C4-2B (cell line): ENCODE data around the gene NWD2.
"Not testable (repeated sequence)": the region's sequence is repeated elsewhere in the genome, so short reads cannot be mapped to it uniquely, and the experiment has no call there.

Experiments
- H3K27ac ChIP-seq: fragments of 450-650 bp; 2 replicates; pipeline ENCODE4 v1.5.1; 2017
- ZFX ChIP-seq: fragments of 450-650 bp; IDR thresholded peaks from 2 replicates; pipeline ENCODE4 v1.6.1; 2017
- TF ChIP-seq, protein P1 (sequence below): fragments of 450-650 bp; conservative IDR thresholded peaks from 2 replicates; pipeline ENCODE4 v1.5.1; 2017; ENCODE audit warnings: mild to moderate bottlenecking

NWD2 gene

GRCh38 chr4:37392521-37393255, 148.1 kb downstream of the NWD2 start:
- no peak for TF ChIP-seq ZFX
- TF ChIP-seq, protein P1, sequence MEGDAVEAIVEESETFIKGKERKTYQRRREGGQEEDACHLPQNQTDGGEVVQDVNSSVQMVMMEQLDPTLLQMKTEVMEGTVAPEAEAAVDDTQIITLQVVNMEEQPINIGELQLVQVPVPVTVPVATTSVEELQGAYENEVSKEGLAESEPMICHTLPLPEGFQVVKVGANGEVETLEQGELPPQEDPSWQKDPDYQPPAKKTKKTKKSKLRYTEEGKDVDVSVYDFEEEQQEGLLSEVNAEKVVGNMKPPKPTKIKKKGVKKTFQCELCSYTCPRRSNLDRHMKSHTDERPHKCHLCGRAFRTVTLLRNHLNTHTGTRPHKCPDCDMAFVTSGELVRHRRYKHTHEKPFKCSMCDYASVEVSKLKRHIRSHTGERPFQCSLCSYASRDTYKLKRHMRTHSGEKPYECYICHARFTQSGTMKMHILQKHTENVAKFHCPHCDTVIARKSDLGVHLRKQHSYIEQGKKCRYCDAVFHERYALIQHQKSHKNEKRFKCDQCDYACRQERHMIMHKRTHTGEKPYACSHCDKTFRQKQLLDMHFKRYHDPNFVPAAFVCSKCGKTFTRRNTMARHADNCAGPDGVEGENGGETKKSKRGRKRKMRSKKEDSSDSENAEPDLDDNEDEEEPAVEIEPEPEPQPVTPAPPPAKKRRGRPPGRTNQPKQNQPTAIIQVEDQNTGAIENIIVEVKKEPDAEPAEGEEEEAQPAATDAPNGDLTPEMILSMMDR = no peak

GRCh38 chr4:37393321-37393720, 148.8 kb downstream of the NWD2 start:
- no peak for TF ChIP-seq ZFX
- TF ChIP-seq, protein P1 = no peak

More at GRCh38 chr4:37392521-37393255, 148.1 kb downstream of the NWD2 start:
- H3K27ac ChIP-seq = no peak overlapping the region

DNA sequence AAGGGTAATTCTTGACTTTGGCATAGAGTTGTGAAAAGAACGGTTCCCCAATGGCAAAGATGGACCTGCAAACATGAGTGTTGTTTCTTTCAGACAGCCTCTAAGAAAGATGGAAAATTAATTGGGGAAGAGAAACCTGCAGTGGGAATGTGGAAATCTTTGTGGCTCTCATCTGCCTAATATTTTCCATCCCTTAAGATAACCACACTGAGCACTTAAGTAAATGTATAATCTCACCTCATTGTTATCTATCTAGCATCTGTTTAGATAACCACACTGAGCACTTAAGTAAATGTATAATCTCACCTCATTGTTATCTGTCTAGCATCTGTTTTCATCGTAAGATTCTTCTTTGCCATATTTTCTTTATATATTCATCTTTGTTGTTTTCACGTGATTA, 149.3 kb downstream of the NWD2 start:
- H3K27ac ChIP-seq = no peak overlapping the region
- TF ChIP-seq, protein P1 = no peak
- no peak for TF ChIP-seq ZFX

More at GRCh38 chr4:37393321-37393720, 148.8 kb downstream of the NWD2 start:
- no peak overlapping the region for H3K27ac ChIP-seq

GRCh38 chr4:37397505-37397904, 153.0 kb downstream of the NWD2 start:
- no peak for TF ChIP-seq ZFX
- TF ChIP-seq, protein P1 = no peak
- H3K27ac ChIP-seq = no peak overlapping the region

- no peak for TF ChIP-seq ZFX
- TF ChIP-seq, protein P1 = no peak
Measured at GRCh38 chr4:37400241-37400881, 155.8 kb downstream of the NWD2 start.

GRCh38 chr4:37407938-37408826, 163.6 kb downstream of the NWD2 start:
- not testable (repeated sequence) for H3K27ac ChIP-seq

More at GRCh38 chr4:37400241-37400881, 155.8 kb downstream of the NWD2 start:
- H3K27ac ChIP-seq = no peak overlapping the region

DNA sequence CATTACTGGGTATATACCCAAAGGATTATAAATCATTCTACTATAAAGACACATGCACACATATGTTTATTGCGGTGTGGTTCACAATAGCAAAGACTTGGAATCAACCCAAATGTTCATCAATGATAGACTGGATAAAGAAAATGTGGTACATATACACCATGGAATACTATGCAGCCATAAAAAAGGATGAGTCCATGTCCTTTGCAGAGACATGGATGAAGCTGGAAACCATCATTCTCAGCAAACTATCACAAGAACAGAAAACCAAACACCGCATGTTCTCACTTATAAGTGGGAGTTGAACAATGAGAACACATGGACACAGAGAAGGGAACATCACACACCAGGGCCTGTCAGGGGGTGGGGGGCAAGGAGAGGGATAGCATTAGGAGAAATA, 169.1 kb downstream of the NWD2 start:
- not testable (repeated sequence) for H3K27ac ChIP-seq

DNA sequence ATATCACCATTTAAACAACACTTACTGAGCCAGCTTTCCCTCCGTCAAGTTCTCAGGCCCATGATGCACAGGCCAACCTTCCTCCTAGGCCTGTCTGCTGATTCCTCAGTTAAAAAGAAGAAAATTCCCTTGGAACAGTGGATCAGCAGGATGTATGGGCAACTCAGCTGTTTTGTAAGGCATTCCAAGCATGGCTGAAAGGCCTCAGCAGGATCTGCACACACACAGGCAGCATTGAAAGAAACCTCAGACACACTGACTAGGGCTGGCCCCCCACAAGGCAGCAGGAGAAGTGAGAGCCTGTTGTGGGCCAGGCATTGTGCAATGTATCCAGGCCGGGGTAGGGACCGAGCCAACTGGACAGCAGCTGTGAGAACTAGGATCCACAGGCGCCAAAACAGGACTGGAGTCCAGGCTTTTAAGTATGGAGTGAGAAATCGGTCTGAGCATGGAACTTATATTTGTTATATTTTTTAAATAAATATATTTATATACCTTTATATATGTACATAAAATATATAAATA, 171.4 kb downstream of the NWD2 start:
- no peak overlapping the region for H3K27ac ChIP-seq
- TF ChIP-seq, protein P1 = no peak
- no peak for TF ChIP-seq ZFX
